VCaP (cell line): ENCODE data around the gene SHISA8.

Experiments used
- H3K27ac ChIP-seq: fragments of 450-650 bp; 2 replicates; pipeline ENCODE4 v1.5.1; 2017
- CTCF ChIP-seq: fragments of 450-650 bp; conservative IDR thresholded peaks from 2 replicates; pipeline ENCODE4 v1.5.1; 2017; ENCODE audit warnings: mild to moderate bottlenecking, moderate library complexity

The SHISA8 gene

DNA sequence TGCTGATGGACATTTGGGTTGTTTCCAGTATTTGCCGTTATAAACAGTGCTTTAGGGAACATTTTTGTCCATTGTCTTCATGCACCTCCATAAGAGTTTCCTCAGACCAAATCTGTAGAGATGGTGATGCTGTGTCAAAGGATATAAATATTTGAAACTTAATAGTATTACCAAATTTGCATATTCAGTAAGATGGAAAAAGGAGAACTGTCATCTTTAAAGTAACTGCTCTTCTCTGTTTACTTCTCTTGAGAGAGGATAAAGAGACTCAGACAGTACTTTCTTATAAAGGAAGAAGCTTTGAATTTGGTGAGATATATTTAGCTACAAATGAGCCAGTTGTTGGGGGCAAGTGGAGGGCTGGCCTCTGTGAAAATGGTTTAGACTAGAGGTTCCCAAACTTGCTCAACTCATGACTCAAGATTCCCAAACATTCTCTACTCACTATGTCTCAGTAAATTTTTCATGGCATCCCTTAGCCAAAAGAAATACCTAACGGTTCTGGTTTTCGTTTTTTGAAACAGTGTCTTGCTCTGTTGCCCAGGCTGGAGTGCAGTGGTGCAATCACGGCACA is 26.2 kb downstream of the SHISA8 start:
- no peak overlapping the region for H3K27ac ChIP-seq

GRCh38 chr22:41885516-41885915 is 29.4 kb downstream of the SHISA8 start:
- H3K27ac ChIP-seq = no peak overlapping the region
- no peak for TF ChIP-seq CTCF

More for the DNA sequence above, 26.2 kb downstream of the SHISA8 start:
- no peak for TF ChIP-seq CTCF

- H3K27ac ChIP-seq = no peak overlapping the region
- no peak for TF ChIP-seq CTCF
Measured at GRCh38 chr22:41885116-41885515, 29.8 kb downstream of the SHISA8 start.

- no peak for TF ChIP-seq CTCF
- no peak overlapping the region for H3K27ac ChIP-seq
Measured at GRCh38 chr22:41883400-41883799, 31.5 kb downstream of the SHISA8 start.

- H3K27ac ChIP-seq = no peak overlapping the region
- no peak for TF ChIP-seq CTCF
Measured at GRCh38 chr22:41880653-41881052, 34.2 kb downstream of the SHISA8 start.

GRCh38 chr22:41876675-41877074 is 38.2 kb downstream of the SHISA8 start:
- no peak overlapping the region for H3K27ac ChIP-seq
- TF ChIP-seq CTCF = no peak

DNA sequence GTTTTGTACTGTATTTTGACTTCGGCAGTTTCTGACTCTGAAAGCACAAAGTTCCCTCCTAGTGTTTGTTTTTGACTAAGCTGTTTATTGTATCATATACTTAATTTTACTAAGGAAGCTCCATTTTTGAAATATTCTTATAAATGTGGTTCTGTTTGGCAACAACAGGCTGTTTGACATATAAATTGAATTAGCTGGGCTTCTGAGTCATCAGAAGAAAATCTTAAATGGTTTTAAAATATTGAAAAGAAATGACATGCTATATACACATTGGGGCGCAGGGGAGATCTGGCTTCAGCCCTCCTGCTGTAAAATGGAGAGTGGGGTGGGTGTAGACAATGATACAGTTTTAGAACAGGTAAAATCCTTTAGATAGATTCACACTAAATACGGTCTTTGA is 38.6 kb downstream of the SHISA8 start:
- H3K27ac ChIP-seq = no peak overlapping the region
- TF ChIP-seq CTCF = no peak
